Measurements from ENCODE around the gene UBE2L3. TPM values are rescaled to one million over a fixed set of nuclear protein-coding genes. Genes with fewer than 3 reads are reported as not detected.
"Not testable (repeated sequence)": the region's sequence is repeated elsewhere in the genome, so short reads cannot be mapped to it uniquely, and the experiment has no call there.

UBE2L3 gene
- total and polyA plus RNA-seq, 2 of the 8 experiments (the other 6 are each of a cell fraction or from before 2014, with no cell fraction given) = 63.5 to 90.0 TPM

GRCh38 chr22:21539862-21540261, 27.7 kb upstream of the UBE2L3 start:
- H2BK15ac ChIP-seq (ENCODE audit: low read length); H3K27me3 ChIP-seq (replicated peaks in 1 of 4; ENCODE audit: control insufficient read depth in 3 of 4, extremely low read depth in 1 of 4, insufficient read depth in 3 of 4, low read length in 3 of 4); H3K4me2 ChIP-seq (ENCODE audit: insufficient read depth in 1 of 2, low read depth in 2 of 2, low read length in 2 of 2); FAIRE-seq; H3K4me1 ChIP-seq (replicated peaks in 1 of 4; ENCODE audit: control insufficient read depth in 3 of 4, insufficient read depth in 4 of 4, low read length in 3 of 4); H2AFZ ChIP-seq (ENCODE audit: low read length); H3K56ac ChIP-seq (replicated peaks; ENCODE audit: insufficient read length, low read depth, low read length); H3K23me2 ChIP-seq (ENCODE audit: low read depth, low read length); H2BK20ac ChIP-seq (ENCODE audit: low read length); H4K5ac ChIP-seq (ENCODE audit: insufficient read length, low read depth, low read length); H3K4ac ChIP-seq (replicated peaks; ENCODE audit: insufficient read length, low read depth, low read length); H3K18ac ChIP-seq (ENCODE audit: extremely low read depth, low read length); H3K9ac ChIP-seq (replicated peaks in 1 of 4; ENCODE audit: extremely low read depth in 1 of 4, low read depth in 3 of 4, low read length in 3 of 4); H3K14ac ChIP-seq (ENCODE audit: insufficient read length); H3K27ac ChIP-seq (ENCODE audit: low read depth, low read length); H3K23ac ChIP-seq (ENCODE audit: insufficient read length); H2BK12ac ChIP-seq (ENCODE audit: low read depth, low read length); H3K36me3 ChIP-seq (ENCODE audit: control insufficient read depth in 2 of 4, insufficient read depth in 4 of 4, low read length in 3 of 4); H3K79me2 ChIP-seq (ENCODE audit: control insufficient read depth in 1 of 2, insufficient read depth in 2 of 2, low read length in 2 of 2); H2BK120ac ChIP-seq (replicated peaks; ENCODE audit: low read depth, low read length); POLR2A ChIA-PET (ENCODE audit: partially characterized antibody); H3K9me3 ChIP-seq (ENCODE audit: insufficient read depth in 2 of 2, low read depth in 1 of 2, low read length in 1 of 2); H2AK5ac ChIP-seq (ENCODE audit: low read depth, low read length); H3K4me3 ChIP-seq (ENCODE audit: extremely low read depth in 1 of 4, insufficient read depth in 2 of 4, low read depth in 3 of 4, low read length in 4 of 4); H4K8ac ChIP-seq (ENCODE audit: extremely low read depth, insufficient read depth, low read length); H3K79me1 ChIP-seq (ENCODE audit: low read depth, low read length); H4K20me1 ChIP-seq (replicated peaks in 1 of 2; ENCODE audit: control insufficient read depth in 1 of 2, insufficient read depth in 2 of 2, low read length in 2 of 2); CTCF ChIA-PET (ENCODE audit: partially characterized antibody); H4K91ac ChIP-seq (replicated peaks; ENCODE audit: insufficient read length, low read length); DNase-seq (ENCODE audit: low read depth in 1 of 2, low spot score in 2 of 2); H2BK5ac ChIP-seq (ENCODE audit: low read depth, low read length): not testable (repeated sequence)
- WGBS, 2 experiments (ENCODE audit: extremely low coverage in 1 of 2, insufficient coverage in 1 of 2, insufficient read length in 1 of 2, insufficient replicate concordance in 2 of 2, low coverage in 1 of 2, low lambda C conversion rate in 2 of 2, missing lambda C conversion rate in 1 of 2) = no CpG with 5 or more reads among the region's 7 CpGs

DNA sequence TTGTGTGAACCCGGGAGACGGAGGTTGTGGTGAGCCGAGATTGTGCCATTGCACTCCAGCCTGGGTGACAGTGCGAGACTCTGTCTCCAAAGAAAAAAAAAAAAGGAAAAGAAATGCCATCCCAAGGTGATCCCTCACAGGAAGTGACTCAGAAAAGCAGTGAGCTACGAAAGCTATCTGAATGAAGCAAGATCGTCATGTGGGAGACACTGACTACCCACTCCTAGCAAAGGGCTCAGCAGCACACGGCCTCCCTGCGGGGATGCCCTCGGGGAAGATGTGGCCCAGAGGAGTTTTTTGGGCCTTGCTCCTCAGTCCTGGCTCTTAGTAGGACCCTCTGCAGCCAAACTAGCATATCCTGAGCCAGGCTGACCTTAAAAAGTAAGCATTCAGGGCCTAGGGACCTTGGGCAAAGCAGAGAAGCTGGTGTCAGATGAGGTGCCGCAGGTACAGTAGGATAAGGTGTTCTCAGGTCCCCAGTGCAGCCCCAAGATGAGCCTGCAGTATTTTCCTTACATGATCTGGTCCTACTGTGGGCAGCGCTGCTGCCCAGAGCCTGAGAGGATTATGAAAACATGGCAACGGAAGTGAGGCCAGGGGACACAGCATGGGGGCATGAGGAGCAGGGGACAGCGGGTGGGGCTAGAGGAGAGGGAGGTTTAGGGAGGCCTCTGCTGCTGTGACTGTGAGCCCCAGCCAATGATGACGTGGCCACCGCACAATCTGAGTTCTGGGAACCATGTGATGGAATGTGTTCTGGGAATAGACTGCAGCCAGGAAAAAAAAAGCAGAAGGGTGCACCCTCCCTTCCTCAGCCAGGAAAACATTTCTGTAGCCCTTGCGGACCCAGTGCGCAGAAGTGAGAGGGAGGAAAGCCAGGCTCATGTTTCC, 22.8 kb upstream of the UBE2L3 start:
- FAIRE-seq; H3K27ac ChIP-seq (ENCODE audit: low read depth, low read length): not testable (repeated sequence)

More for the DNA sequence above, 22.8 kb upstream of the UBE2L3 start:
- CTCF ChIA-PET (ENCODE audit: partially characterized antibody); H3K23ac ChIP-seq (ENCODE audit: insufficient read length); H3K79me1 ChIP-seq (ENCODE audit: low read depth, low read length); H3K23me2 ChIP-seq (ENCODE audit: low read depth, low read length); H3K4me1 ChIP-seq (replicated peaks in 1 of 4; ENCODE audit: control insufficient read depth in 3 of 4, insufficient read depth in 4 of 4, low read length in 3 of 4); H4K20me1 ChIP-seq (replicated peaks in 1 of 2; ENCODE audit: control insufficient read depth in 1 of 2, insufficient read depth in 2 of 2, low read length in 2 of 2); H2AFZ ChIP-seq (ENCODE audit: low read length); H2BK15ac ChIP-seq (ENCODE audit: low read length); H2BK12ac ChIP-seq (ENCODE audit: low read depth, low read length); H2BK5ac ChIP-seq (ENCODE audit: low read depth, low read length); H3K9ac ChIP-seq (replicated peaks in 1 of 4; ENCODE audit: extremely low read depth in 1 of 4, low read depth in 3 of 4, low read length in 3 of 4); H3K4me3 ChIP-seq (ENCODE audit: extremely low read depth in 1 of 4, insufficient read depth in 2 of 4, low read depth in 3 of 4, low read length in 4 of 4); H3K4ac ChIP-seq (replicated peaks; ENCODE audit: insufficient read length, low read depth, low read length); H3K36me3 ChIP-seq (ENCODE audit: control insufficient read depth in 2 of 4, insufficient read depth in 4 of 4, low read length in 3 of 4); H2AK5ac ChIP-seq (ENCODE audit: low read depth, low read length); H3K56ac ChIP-seq (replicated peaks; ENCODE audit: insufficient read length, low read depth, low read length); POLR2A ChIA-PET (ENCODE audit: partially characterized antibody); H2BK120ac ChIP-seq (replicated peaks; ENCODE audit: low read depth, low read length); H3K27me3 ChIP-seq (replicated peaks in 1 of 4; ENCODE audit: control insufficient read depth in 3 of 4, extremely low read depth in 1 of 4, insufficient read depth in 3 of 4, low read length in 3 of 4); H3K14ac ChIP-seq (ENCODE audit: insufficient read length); H3K79me2 ChIP-seq (ENCODE audit: control insufficient read depth in 1 of 2, insufficient read depth in 2 of 2, low read length in 2 of 2); H4K5ac ChIP-seq (ENCODE audit: insufficient read length, low read depth, low read length); H3K9me3 ChIP-seq (ENCODE audit: insufficient read depth in 2 of 2, low read depth in 1 of 2, low read length in 1 of 2); DNase-seq (ENCODE audit: low read depth in 1 of 2, low spot score in 2 of 2); H3K4me2 ChIP-seq (ENCODE audit: insufficient read depth in 1 of 2, low read depth in 2 of 2, low read length in 2 of 2); H4K91ac ChIP-seq (replicated peaks; ENCODE audit: insufficient read length, low read length); H2BK20ac ChIP-seq (ENCODE audit: low read length); H4K8ac ChIP-seq (ENCODE audit: extremely low read depth, insufficient read depth, low read length); H3K18ac ChIP-seq (ENCODE audit: extremely low read depth, low read length): not testable (repeated sequence)
- WGBS, 2 experiments (ENCODE audit: extremely low coverage in 1 of 2, insufficient coverage in 1 of 2, insufficient read length in 1 of 2, insufficient replicate concordance in 2 of 2, low coverage in 1 of 2, low lambda C conversion rate in 2 of 2, missing lambda C conversion rate in 1 of 2) = 73% methylated on average over 2 of the region's 17 CpGs; no CpG with 5 or more reads in 1 of the 2 experiments
